Natural killer cell (primary cell): ENCODE data around the gene DNAJC5. TPM values are rescaled to one million over a fixed set of nuclear protein-coding genes. Genes with fewer than 3 reads are reported as not detected.

Experiments
- ATAC-seq, 3 donors: fragments of 150-1000 bp in 2 of 3; fragments of 200-7000 bp in 1 of 3; cut with Tn5 transposase; 1 replicate in 1 of 3; 2 replicates in 2 of 3; pipeline ENCODE4 v1.10.0; 2021; ENCODE audit warnings: mild to moderate bottlenecking in 2 of 3, moderate library complexity in 2 of 3
- DNase-seq, 2 donors: peaks; one replicate each; pipeline versions ENCODE4 v3.0.0 to v3.0.0-alpha.2; 2013 to 2021; ENCODE audit warnings: mixed read lengths in 1 of 2
- H3K27ac ChIP-seq: one replicate; pipeline ENCODE4 v1.5.1; 2013; ENCODE audit warnings: mild to moderate bottlenecking, low read length
- H3K27me3 ChIP-seq: one replicate; pipeline ENCODE4 v1.6.1; 2013; ENCODE audit warnings: low read length; ENCODE audit not compliant: control insufficient read depth, insufficient read depth
- H3K36me3 ChIP-seq: one replicate; pipeline ENCODE4 v1.6.1; 2013; ENCODE audit warnings: low read length; ENCODE audit not compliant: control insufficient read depth, insufficient read depth
- H3K4me1 ChIP-seq: one replicate; pipeline ENCODE4 v1.6.1; 2013; ENCODE audit warnings: low read length; ENCODE audit not compliant: control insufficient read depth, insufficient read depth
- H3K4me3 ChIP-seq: one replicate; pipeline ENCODE4 v1.5.1; 2013; ENCODE audit warnings: low read length
- H3K9me3 ChIP-seq: one replicate; pipeline ENCODE4 v1.6.1; 2013; ENCODE audit warnings: low read length; ENCODE audit not compliant: control insufficient read depth, insufficient read depth
- H3K27ac Mint-ChIP-seq, 2 donors: one replicate each; pipeline ENCODE4 v1.8.0; 2022; ENCODE audit warnings: mild to moderate bottlenecking in 2 of 2, mixed read lengths in 2 of 2, moderate library complexity in 1 of 2
- H3K27me3 Mint-ChIP-seq, 2 donors: one replicate each; pipeline ENCODE4 v1.8.0; 2022; ENCODE audit warnings: low read depth in 2 of 2, mixed read lengths in 2 of 2
- H3K36me3 Mint-ChIP-seq: one replicate; pipeline ENCODE4 v1.8.0; 2022; ENCODE audit warnings: mixed read lengths
- H3K4me1 Mint-ChIP-seq, 2 donors: one replicate each; pipeline ENCODE4 v1.8.0; 2022; ENCODE audit warnings: mixed read lengths in 2 of 2
- H3K4me3 Mint-ChIP-seq: one replicate; pipeline ENCODE4 v1.8.0; 2022; ENCODE audit warnings: mild to moderate bottlenecking, moderate library complexity, mixed read lengths
- H3K9me3 Mint-ChIP-seq, 2 donors: one replicate each; pipeline ENCODE4 v1.8.0; 2022; ENCODE audit warnings: mixed read lengths in 2 of 2
- WGBS: methylation state at CpG from one replicate; pipeline ENCODE4 v1.1.7; 2013; ENCODE audit warnings: missing lambda C conversion rate; ENCODE audit not compliant: insufficient coverage; 5-methylcytosine and 5-hydroxymethylcytosine counted together
- intact Hi-C: fragments of 100-400 bp; cut with micrococcal nuclease; formaldehyde crosslinking; loops from one replicate; pipeline ENCODE4 v1.14.2; 2022
- total RNA-seq, 4 donors: library from RNA; stranded (reverse); fragments of 120-200 nt in 1 of 4; gene quantifications; one replicate each; pipeline versions ENCODE4 v1.2.3 to v1.2.4, GENCODE V29; 2013 to 2022
- TF ChIP-seq, protein P1 (sequence below): fragments of 200-600 bp; IDR thresholded peaks from one replicate; pipeline ENCODE4 v1.8.0; 2022; ENCODE audit warnings: antibody characterized with exemption

Gene DNAJC5
- total RNA-seq, 3 donors from 2014 or later (not counting 1 experiment from before 2014, with no cell fraction given) = 27.5 to 45.1 (median 42.8) TPM

DNA sequence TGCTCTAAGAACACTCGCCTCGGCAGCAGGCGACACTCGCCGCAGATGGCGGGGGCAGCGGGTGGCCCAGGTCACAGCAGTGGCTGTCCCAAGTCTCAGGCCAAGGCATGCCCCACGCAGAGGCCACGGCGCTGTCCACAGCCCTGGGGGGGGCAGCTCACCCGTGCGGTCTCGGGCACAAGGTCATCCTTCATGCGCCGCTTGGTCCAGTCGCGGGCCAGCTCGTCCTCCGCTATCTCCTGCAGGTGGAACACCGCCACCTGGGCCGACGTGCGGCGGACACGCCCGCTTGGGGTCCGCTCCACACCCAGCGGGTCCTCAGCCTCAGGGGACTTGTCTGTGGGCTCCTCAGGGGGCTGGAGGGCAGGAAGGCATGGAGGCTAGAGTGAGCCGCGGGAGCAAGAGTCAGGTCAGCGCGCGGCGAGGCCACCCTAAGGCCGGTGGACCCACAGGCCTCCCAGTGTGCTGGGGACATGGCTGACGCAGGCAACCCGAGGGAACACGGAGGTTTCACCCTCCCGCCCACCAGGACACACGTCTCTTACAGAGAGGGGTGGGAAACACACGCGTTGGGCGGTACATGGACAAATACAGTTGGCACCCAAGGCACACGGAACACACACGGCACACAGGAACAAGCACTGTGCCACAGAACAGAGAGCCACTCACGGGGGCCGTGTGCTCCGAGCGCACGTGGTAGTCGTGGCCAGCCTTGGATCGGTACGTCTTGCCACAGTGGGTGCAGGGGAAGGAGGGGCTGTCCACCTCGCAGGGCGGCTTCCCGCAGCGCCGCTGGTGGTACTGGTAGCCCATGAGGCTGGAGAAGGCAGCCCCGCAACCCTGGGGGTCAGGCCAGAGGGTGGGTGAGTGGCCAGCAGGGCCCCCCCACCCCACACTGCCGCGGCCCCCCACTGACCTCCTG lies 67.8 kb downstream of the DNAJC5 start:
- H3K36me3 Mint-ChIP-seq = no peaks in the 10 kb centered on the region
- H3K4me3 ChIP-seq = no peak overlapping the region
- no peaks in the 10 kb centered on the region for H3K4me1 Mint-ChIP-seq
- H3K27me3 Mint-ChIP-seq = no peaks in the 10 kb centered on the region
- ATAC-seq (no peak), DNase-seq (no peak)
- H3K27me3 ChIP-seq = no peaks in the 10 kb centered on the region
- 97% methylated on average over 61 of the region's 61 CpGs for WGBS
- H3K4me3 Mint-ChIP-seq = no peak overlapping the region
- no peaks in the 10 kb centered on the region for H3K9me3 ChIP-seq
- no peak overlapping the region for H3K27ac ChIP-seq
- TF ChIP-seq, protein P1, sequence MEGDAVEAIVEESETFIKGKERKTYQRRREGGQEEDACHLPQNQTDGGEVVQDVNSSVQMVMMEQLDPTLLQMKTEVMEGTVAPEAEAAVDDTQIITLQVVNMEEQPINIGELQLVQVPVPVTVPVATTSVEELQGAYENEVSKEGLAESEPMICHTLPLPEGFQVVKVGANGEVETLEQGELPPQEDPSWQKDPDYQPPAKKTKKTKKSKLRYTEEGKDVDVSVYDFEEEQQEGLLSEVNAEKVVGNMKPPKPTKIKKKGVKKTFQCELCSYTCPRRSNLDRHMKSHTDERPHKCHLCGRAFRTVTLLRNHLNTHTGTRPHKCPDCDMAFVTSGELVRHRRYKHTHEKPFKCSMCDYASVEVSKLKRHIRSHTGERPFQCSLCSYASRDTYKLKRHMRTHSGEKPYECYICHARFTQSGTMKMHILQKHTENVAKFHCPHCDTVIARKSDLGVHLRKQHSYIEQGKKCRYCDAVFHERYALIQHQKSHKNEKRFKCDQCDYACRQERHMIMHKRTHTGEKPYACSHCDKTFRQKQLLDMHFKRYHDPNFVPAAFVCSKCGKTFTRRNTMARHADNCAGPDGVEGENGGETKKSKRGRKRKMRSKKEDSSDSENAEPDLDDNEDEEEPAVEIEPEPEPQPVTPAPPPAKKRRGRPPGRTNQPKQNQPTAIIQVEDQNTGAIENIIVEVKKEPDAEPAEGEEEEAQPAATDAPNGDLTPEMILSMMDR = no peak
- H3K27ac Mint-ChIP-seq = no peak overlapping the region
- H3K36me3 ChIP-seq = peaks cover 4% of the 10 kb centered on the region
- no peaks in the 10 kb centered on the region for H3K9me3 Mint-ChIP-seq
- no peaks in the 10 kb centered on the region for H3K4me1 ChIP-seq
- intact Hi-C loops = no loop called here

DNA sequence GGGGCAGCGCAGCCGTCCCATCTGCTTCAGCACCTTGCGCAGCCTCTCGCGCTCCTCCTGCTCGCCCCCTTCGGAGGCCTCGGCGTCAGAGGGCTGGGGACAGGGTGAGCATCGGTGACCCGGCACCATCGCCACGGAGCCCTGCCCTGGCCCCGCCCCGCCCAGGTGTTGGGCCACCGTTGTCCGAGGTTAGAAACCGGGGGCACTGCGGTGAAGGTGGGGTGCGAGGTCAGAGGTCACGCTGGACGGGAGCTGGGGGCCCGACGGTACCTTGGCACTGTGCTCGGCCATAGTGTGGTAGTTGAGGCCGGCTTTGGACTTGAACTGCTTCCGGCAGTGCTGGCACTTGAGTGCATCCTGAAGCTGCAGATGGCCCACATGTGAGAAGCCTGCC lies 68.4 kb downstream of the DNAJC5 start:
- H3K27me3 Mint-ChIP-seq = no peaks in the 10 kb centered on the region
- TF ChIP-seq, protein P1 = no peak
- no peak for DNase-seq
- intact Hi-C loops = no loop called here
- H3K9me3 Mint-ChIP-seq = no peaks in the 10 kb centered on the region
- H3K27me3 ChIP-seq = no peaks in the 10 kb centered on the region
- peaks cover under 1% of the 10 kb centered on the region for H3K4me1 ChIP-seq
- no peak overlapping the region for H3K4me3 ChIP-seq
- no peaks in the 10 kb centered on the region for H3K36me3 Mint-ChIP-seq
- H3K27ac Mint-ChIP-seq = no peak overlapping the region
- no peak overlapping the region for H3K4me3 Mint-ChIP-seq
- H3K9me3 ChIP-seq = no peaks in the 10 kb centered on the region
- 98% methylated on average over 27 of the region's 27 CpGs for WGBS
- peaks cover 4% of the 10 kb centered on the region for H3K36me3 ChIP-seq
- H3K4me1 Mint-ChIP-seq = peaks cover under 1 to 1% of the 10 kb centered on the region in 2 donors
- H3K27ac ChIP-seq = no peak overlapping the region
- ATAC-seq = no peak

DNA sequence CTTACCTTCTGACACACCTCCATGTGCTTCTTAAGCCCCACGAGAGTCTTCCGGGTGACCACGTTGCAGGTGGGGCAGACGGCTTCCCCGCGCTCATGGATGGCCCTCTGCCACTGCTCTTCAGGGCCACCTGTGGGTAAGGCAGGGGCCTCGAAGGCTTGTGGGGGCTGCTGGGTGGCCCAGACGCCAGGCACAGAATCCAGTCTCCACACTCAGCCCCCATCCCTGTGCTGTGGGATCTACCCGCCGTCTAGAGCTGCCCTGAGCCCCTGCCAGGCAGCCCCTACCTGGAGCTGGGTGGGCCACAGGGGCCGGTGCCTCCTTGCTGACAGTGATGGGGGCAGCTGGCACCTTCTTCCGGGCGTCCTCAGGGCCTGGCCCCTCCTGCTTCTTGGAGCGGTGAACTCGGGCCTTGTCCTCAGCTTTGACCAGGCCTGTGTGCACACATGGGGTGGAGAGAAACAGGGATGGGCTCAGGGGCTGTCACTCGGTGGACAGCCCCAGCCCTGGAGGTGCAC lies 68.9 kb downstream of the DNAJC5 start:
- Histone ChIP-seq H3K27ac (no peak overlapping the region), H3K36me3 (peaks cover 4% of the 10 kb centered on the region), H3K27me3 (no peaks in the 10 kb centered on the region), H3K9me3 (no peaks in the 10 kb centered on the region), H3K4me3 (no peak overlapping the region), H3K4me1 (peaks cover 5% of the 10 kb centered on the region)
- no peak for ATAC-seq
- DNase-seq = no peak
- 98% methylated on average over 16 of the region's 16 CpGs for WGBS
- no peaks in the 10 kb centered on the region for H3K27me3 Mint-ChIP-seq
- H3K4me1 Mint-ChIP-seq = peaks cover 6% of the 10 kb centered on the region in 2 donors
- H3K4me3 Mint-ChIP-seq = no peak overlapping the region
- no peaks in the 10 kb centered on the region for H3K9me3 Mint-ChIP-seq
- TF ChIP-seq, protein P1 = no peak
- intact Hi-C loops = no loop called here
- H3K27ac Mint-ChIP-seq = no peak overlapping the region
- H3K36me3 Mint-ChIP-seq = no peaks in the 10 kb centered on the region
